Gastrocnemius medialis (tissue), 4 donors: ENCODE measurements around the gene FBLL1.

Source experiments
- POLR2A ChIP-seq, 2 donors: fragments of 450-650 bp; IDR thresholded peaks; one replicate each; pipeline ENCODE4 v1.6.1; 2017; ENCODE audit warnings: antibody characterized with exemption in 2 of 2, mild to moderate bottlenecking in 2 of 2, moderate library complexity in 2 of 2
- TF ChIP-seq, protein P1 (sequence below), 5 experiments: fragments of 450-650 bp in 3 of 5; fragments of 200-600 bp in 2 of 5; sonication (generic) in 2 of 5; IDR thresholded peaks in 4 of 5; conservative IDR thresholded peaks in 1 of 5; 1 replicate in 4 of 5; 2 replicates in 1 of 5; pipeline ENCODE4 v1.5.1; 2016 to 2019; ENCODE audit warnings: antibody characterized with exemption in 5 of 5, mild to moderate bottlenecking in 3 of 5, moderate library complexity in 3 of 5

GRCh38 chr5:168578006-168578405 lies 48.9 kb downstream of the FBLL1 start:
- TF ChIP-seq, protein P1, sequence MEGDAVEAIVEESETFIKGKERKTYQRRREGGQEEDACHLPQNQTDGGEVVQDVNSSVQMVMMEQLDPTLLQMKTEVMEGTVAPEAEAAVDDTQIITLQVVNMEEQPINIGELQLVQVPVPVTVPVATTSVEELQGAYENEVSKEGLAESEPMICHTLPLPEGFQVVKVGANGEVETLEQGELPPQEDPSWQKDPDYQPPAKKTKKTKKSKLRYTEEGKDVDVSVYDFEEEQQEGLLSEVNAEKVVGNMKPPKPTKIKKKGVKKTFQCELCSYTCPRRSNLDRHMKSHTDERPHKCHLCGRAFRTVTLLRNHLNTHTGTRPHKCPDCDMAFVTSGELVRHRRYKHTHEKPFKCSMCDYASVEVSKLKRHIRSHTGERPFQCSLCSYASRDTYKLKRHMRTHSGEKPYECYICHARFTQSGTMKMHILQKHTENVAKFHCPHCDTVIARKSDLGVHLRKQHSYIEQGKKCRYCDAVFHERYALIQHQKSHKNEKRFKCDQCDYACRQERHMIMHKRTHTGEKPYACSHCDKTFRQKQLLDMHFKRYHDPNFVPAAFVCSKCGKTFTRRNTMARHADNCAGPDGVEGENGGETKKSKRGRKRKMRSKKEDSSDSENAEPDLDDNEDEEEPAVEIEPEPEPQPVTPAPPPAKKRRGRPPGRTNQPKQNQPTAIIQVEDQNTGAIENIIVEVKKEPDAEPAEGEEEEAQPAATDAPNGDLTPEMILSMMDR (IDR thresholded peaks at IDR 0.05 in 4 of 5, conservative IDR thresholded peaks at IDR 0.05 in 1 of 5) = no peak
- no peak for TF ChIP-seq POLR2A (IDR thresholded peaks at IDR 0.05)
